Right cardiac atrium (tissue), 5 donors: ENCODE measurements around the gene PDLIM7. TPM values are rescaled to one million over a fixed set of nuclear protein-coding genes. Genes with fewer than 3 reads are reported as not detected.

ENCODE experiments used
- ATAC-seq, 2 donors: fragments of 200-7000 bp; cut with Tn5 transposase; one replicate each; pipeline versions ENCODE4 v1.8.0 to v1.9.1; 2020; ENCODE audit warnings: moderate library complexity in 2 of 2, mild to moderate bottlenecking in 1 of 2
- DNase-seq, 3 donors: peaks; one replicate each; pipeline ENCODE4 v3.0.0-alpha.2; 2020
- H3K27ac ChIP-seq: one replicate; pipeline ENCODE4 v1.5.1; 2013; ENCODE audit warnings: mild to moderate bottlenecking, low read length, control low read depth, moderate library complexity
- H3K27me3 ChIP-seq: one replicate; pipeline ENCODE4 v1.6.1; 2013; ENCODE audit not compliant: control insufficient read depth, insufficient read depth
- H3K4me1 ChIP-seq: one replicate; pipeline ENCODE4 v1.6.1; 2013; ENCODE audit warnings: low read length; ENCODE audit not compliant: control insufficient read depth, insufficient read depth
- H3K4me3 ChIP-seq: one replicate; pipeline ENCODE4 v1.5.1; 2013; ENCODE audit warnings: low read length, control low read depth
- H3K9me3 ChIP-seq: one replicate; pipeline ENCODE4 v1.6.1; 2013; ENCODE audit warnings: low read length; ENCODE audit not compliant: control insufficient read depth
- WGBS: extraction: QIAGEN DNeasy Blood & Tissue Kit; methylation state at CpG from one replicate; pipeline ENCODE4 v1.1.7; 2013; 5-methylcytosine and 5-hydroxymethylcytosine counted together
- intact Hi-C, 4 donors: fragments of 100-400 bp; cut with DNase I; formaldehyde crosslinking; loops; one replicate each; pipeline versions ENCODE4 v1.11.0 to v1.14.0; 2022 to 2023
- polyA plus RNA-seq: library from polyadenylated mRNA; stranded (reverse); fragments of 200-250 nt; gene quantifications from one replicate; pipeline ENCODE4 v1.2.3, GENCODE V29; 2013
- total RNA-seq, 4 donors: library from RNA; stranded (reverse); fragmentation: NEBNext Ultra II Directional; extraction: Animal tissue kit (Norgen Biotek cat#: 25700); gene quantifications; one replicate each; pipeline ENCODE4 v1.2.1, GENCODE V29; 2021
- donor health status: healthy with polysubstance abuse.
- donor health status: DM: no; HTN: yes; CAD: no.
- donor health status: DM: no; HTN: no; CAD: no.
- donor health status: DM: no; HTN: yes; CAD: no; lungs with severe emphysema.
- donor health status: DM: yes; HTN: yes; CAD: no.

The PDLIM7 gene
- total and polyA plus RNA-seq, 5 donors: 35.0 to 71.5 (median 54.7) TPM

DNA sequence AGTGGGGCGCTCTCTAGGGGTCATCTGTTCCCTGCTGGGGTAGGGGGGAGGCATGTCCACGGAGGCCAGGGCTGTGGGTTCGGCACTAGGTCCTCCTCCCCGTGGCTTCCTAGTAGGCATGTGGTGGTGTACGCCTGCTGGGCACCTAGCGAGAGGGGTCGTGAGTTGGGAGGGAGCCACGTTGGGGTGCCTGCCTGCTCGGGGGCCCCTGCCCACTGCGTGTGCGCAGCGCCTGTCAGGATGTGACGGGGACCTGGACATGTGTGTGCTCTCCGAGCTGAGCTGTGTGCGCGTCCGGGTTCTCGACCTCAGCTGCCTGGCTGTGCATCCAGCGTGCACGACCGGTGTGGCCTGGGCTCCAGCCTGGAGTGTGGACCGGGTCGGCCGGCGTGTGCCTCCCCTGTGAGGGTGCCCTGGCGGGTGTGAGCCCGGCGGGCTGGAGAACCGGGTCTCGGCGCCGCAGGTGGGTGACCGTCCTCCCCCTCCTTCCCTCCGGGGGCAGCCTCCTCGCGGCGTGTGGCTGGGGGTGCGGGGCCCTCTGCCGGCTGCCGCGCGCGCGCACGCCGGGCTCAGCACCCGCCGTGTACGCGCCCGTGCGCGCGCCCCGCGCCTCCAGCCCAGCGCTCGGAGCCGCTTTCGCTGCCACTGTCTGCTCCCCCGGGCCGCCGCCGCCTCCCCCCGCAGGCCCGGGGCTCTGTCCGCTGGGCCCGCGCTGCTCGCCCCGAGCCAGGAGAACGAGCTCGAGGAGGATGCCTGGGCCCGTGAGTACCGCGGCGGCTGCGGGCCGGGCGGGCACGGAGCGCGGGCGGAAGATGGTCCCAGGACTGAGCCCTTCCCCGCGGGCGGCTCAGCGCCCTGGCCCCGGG is 51.0 kb downstream of the PDLIM7 start, which contains the start of gene PRR7:
Gene PRR7, plus strand, starts transcription at position 615 of the 866 bp plus-strand sequence. CDS start 8,254 bp downstream, outside the sequence.
- no peak within 1 kb of the TSS for H3K27ac ChIP-seq

GRCh38 chr5:177445917-177446199 is 51.5 kb downstream of the PDLIM7 start:
- 5% methylated on average over 8 of the region's 8 CpGs for WGBS
- Histone ChIP-seq H3K27me3 (no peaks in the 10 kb centered on the region), H3K4me1 (no peaks in the 10 kb centered on the region), H3K9me3 (no peaks in the 10 kb centered on the region), H3K4me3 (no peak overlapping the region), H3K27ac (no peak overlapping the region)
- DNase-seq (peak in 1 of 3 donors; percentile 3), ATAC-seq (no peak)
- intact Hi-C loops: no loop called here

More for the DNA sequence above, 51.0 kb downstream of the PDLIM7 start, which contains the start of gene PRR7:
- no peaks in the 10 kb centered on the region for H3K4me1 ChIP-seq
- H3K27me3 ChIP-seq: no peaks in the 10 kb centered on the region
- DNase-seq (peak; percentile 63 to 91 (median 87)), ATAC-seq (peak; percentile 65 to 66)
- H3K4me3 ChIP-seq: peak within 1 kb of the TSS; percentile 72
- under 1% methylated on average over 89 of the region's 89 CpGs for WGBS
- H3K9me3 ChIP-seq: no peaks in the 10 kb centered on the region
- intact Hi-C loops: no loop called here

DNA sequence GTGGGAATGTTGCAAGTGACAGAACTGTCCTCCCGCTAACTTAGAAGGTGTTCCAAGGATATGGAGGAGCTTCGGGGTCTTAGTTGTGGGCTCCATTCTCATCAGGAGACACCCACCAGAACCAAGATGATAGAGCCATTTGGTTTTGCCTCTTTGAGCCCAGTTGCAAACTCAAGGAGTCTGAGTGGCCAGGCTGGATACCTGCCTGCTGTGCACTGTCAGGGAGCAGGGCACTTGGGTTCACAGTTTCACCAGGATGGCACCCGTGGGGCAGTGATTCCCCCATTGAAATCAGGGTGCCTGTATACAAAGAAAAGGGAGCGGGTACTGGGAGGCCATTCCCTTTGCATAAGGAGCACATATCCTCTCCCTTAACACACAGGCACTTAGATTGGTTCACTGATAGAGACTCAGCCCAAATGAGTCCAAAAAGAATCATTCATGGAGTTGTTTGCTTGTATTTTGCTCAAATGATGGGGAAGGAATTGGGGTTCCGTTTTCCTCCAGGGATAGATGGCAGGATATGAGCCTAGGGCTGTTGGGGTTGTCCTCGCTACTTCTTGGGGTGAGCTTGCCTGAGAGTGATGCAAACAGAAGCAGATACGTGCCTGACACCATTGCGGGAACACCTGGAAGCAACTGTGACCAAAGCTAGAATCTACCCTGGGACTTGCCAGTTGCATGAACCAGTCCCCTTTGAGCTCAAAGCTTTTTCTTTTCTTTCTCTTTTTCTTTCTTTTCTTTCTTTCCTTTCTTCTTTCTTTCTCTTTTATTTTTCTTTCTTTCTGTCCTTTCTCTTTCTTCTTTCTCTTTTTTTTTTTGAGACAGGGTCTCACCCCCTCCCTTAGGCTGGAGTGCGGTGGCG is 52.1 kb downstream of the PDLIM7 start:
- Histone ChIP-seq H3K27ac (no peak overlapping the region), H3K4me3 (no peak overlapping the region), H3K4me1 (no peaks in the 10 kb centered on the region), H3K27me3 (no peaks in the 10 kb centered on the region), H3K9me3 (no peaks in the 10 kb centered on the region)
- intact Hi-C loops: no loop called here
- peak in 1 of 3 donors; percentile 25 for DNase-seq
- 55% methylated on average over 10 of the region's 10 CpGs for WGBS
- ATAC-seq: no peak

DNA sequence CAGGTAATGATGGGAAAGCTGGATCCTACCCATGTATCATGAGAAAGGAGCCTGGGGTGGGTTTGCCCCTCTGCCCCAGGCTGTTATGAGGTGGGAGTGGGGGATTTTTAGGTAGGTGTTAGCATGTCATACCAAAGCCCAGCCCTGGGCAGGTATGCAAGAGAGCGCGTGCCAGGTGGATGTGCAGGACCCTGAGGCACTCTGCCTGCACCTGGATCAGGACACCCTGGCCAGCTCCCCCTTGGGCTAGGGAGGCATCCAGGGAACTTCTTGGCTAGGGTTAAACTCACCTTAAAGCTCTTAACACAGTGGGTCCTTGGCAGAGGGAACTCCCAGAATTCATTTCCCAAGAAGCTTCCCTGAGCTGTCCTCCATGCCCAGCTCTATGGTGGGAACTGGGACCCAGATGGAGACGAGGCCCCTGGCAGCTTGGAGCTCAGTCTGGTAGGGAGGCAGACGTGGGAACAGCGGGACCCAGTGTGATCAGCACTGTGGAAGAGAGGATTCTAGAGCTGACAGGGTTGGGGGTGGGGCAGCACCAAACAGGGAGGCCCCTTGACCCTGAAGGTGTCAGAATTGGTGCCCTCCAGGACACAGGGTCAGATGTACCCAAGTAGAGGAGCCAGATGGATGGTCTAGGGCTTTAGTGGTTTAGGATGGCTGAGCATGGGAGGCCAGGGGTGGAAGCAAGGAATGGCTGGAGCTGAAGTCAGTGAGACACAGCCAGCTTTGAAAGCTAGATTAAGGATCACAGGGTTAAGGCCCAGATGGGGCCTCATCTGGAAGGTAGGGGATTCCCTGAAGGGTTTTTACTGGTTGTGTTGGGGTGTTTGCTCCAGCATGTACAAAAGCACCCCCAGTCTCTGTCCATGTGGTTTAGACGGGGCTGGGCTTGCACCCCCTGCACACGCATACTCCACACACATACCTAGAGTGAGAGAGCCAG is 53.0 kb downstream of the PDLIM7 start:
- intact Hi-C loops: no loop called here
- H3K4me3 ChIP-seq: no peak overlapping the region
- H3K4me1 ChIP-seq: no peaks in the 10 kb centered on the region
- 64% methylated on average over 7 of the region's 7 CpGs for WGBS
- ATAC-seq (no peak), DNase-seq (peak in 1 of 3 donors; percentile 35)
- H3K27ac ChIP-seq: no peak overlapping the region
- H3K9me3 ChIP-seq: no peaks in the 10 kb centered on the region
- no peaks in the 10 kb centered on the region for H3K27me3 ChIP-seq

DNA sequence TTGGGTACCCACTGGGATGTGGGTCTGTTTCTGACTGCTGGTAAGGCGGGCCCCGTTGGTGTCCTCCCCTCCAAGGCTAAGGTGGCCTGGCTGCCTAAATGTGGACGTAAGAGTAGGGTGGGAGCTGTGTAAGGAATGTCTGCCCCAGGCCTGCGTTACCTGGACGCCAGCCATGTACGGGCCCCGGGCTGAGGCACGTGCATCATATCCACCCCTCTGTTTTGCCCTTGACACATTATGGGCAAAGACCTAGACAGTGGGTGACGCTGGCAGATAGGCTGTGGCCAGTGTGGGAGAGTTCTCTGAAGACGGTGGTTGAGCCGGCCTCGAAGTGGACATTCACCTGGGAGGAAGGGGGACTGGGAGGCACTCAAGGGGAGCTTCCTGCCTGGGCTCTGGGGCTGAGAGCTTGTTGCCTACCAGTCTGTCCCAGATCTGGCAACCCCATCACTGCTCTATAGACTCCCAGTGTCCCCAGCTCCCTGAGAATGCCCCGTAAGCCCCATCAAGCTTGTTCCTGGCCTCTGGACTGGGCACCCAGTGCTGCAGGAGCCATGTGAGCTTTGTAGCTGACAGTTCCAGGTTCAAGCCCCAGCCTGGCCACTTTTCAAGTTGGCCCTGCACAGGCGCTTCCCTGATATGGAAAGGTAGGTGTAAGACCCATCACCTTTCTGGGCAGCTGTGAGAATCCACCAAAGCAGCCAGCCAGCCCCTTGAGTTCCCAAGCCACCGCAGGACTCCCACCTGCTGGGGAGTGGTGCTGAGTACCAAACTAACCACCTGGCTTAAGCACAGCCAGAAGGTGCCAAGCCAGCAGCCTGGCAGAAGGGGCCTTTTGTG is 54.0 kb downstream of the PDLIM7 start:
- Histone ChIP-seq H3K9me3 (no peaks in the 10 kb centered on the region), H3K27me3 (no peaks in the 10 kb centered on the region), H3K27ac (no peak overlapping the region), H3K4me1 (no peaks in the 10 kb centered on the region), H3K4me3 (no peak overlapping the region)
- peak in 1 of 3 donors; percentile 40 for DNase-seq
- WGBS: 83% methylated on average over 15 of the region's 15 CpGs
- intact Hi-C loops: no loop called here
- ATAC-seq: no peak

DNA sequence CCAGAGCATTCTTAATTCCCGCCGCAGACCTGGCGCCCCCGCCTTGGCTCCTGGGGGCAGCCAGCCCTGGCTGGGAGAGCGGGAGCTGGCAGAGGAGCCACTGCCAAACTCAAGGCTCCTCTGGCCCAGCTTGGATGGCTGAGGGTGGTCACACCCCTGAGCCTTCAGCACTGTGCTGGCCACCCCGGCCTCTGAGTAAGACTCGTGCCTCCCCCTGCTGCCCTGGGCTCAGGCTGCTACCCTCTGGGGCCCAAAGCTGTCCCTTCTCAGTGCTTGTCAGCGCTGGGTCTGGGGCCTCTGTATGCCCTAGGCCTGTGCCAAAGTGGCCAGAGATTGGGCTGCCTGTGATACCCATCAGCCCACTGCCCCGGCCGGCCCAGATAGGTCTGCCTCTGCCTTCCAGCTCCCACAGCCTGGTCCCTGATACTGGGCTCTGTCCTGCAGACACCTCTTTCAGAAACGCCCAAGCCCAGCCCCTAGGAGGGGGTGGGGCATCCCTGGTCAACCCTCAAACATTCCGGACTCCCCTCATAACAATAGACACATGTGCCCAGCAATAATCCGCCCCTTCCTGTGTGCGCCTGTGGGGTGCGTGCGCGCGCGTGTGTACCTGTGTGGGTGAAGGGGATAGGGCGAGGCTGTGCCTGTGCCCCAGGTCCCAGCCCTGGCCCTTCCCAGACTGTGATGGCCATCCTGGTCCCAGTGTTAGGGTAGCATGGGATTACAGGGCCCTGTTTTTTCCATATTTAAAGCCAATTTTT is 55.2 kb downstream of the PDLIM7 start:
- Histone ChIP-seq H3K4me3 (no peak overlapping the region), H3K27ac (no peak overlapping the region), H3K27me3 (no peaks in the 10 kb centered on the region), H3K9me3 (no peaks in the 10 kb centered on the region), H3K4me1 (no peaks in the 10 kb centered on the region)
- intact Hi-C loops: no loop called here
- ATAC-seq: no peak
- WGBS: 90% methylated on average over 20 of the region's 20 CpGs
- DNase-seq: peak in 2 of 3 donors; percentile 35 to 41

DNA sequence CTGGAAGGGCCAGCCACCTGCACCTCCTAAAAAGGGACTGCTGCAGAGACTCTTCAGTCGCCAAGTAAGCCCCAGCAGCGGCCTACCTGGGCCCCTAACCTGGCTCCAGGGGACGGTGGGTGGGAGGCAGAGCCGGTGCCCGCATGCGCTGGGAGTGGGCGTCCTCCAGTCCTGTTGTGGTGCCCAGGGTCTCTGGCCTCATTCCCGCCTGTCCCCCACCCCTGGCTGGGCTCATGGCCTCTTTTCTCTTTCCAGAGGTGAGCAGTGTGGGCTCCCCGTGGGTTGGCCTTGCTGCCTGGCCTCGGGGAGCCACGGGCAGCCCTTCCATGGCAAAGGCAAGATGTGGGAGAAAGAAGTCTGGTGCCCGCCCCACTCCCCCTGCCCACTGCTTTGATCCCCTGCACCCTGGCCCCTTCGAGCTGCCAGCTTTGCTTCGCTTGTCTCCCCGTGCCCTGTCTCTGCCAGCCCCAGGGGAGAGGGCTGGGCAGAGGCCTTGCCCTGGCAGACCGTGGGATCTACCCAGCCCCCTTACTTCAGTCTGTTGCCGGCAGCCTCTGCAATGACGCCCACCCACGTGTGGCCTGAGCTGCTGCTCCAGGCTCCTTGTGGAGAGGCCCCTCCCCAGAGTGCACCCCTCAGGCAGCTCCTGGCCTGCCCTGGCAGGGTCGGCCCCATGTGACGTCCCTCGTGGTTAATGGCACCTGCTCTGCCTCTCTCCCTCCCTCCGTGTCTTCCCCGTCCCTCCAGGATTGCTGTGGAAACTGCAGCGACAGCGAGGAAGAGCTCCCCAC is 56.2 kb downstream of the PDLIM7 start:
- DNase-seq (peak in 1 of 3 donors; percentile 45), ATAC-seq (no peak)
- intact Hi-C loops: no loop called here
- Histone ChIP-seq H3K27ac (no peak overlapping the region), H3K4me1 (no peaks in the 10 kb centered on the region), H3K27me3 (no peaks in the 10 kb centered on the region), H3K4me3 (no peak overlapping the region), H3K9me3 (no peaks in the 10 kb centered on the region)
- 89% methylated on average over 26 of the region's 26 CpGs for WGBS

- 90% methylated on average over 24 of the region's 24 CpGs for WGBS
- DNase-seq: peak in 1 of 3 donors; percentile 55
- Histone ChIP-seq H3K9me3 (no peaks in the 10 kb centered on the region), H3K27ac (no peak overlapping the region), H3K27me3 (no peaks in the 10 kb centered on the region), H3K4me1 (no peaks in the 10 kb centered on the region), H3K4me3 (no peak overlapping the region)
- intact Hi-C loops: no loop called here
- no peak for ATAC-seq
Measured at GRCh38 chr5:177440211-177440989, 57.0 kb downstream of the PDLIM7 start.
